HuH-7 (cell line): ENCODE data around the gene GDA.
"Not testable (repeated sequence)": the region's sequence is repeated elsewhere in the genome, so short reads cannot be mapped to it uniquely, and the experiment has no call there.

Experiments
- DNase-seq: peaks from one replicate; pipeline ENCODE4 v3.0.0; 2011; ENCODE audit warnings: low spot score

Gene GDA

DNA sequence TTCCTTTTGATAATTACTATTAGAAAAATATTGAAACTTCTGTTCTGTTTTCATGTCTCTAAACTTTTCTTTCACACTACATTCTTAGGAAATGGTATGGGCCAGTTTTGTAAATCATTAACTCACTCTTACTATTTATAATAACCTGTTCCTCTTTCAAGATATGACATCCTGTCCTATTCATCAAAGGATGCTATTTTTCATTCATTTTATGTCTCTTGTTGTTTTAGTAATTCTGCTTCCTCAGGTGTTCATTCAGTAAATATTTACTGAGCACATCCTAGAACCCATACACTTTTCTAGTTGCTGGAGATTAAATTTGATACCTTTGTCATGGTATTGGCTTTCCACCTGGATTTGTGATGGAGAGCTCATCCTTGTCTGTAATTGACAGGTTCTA lies 58.0 kb downstream of the GDA start:
- DNase-seq: no peak

DNA sequence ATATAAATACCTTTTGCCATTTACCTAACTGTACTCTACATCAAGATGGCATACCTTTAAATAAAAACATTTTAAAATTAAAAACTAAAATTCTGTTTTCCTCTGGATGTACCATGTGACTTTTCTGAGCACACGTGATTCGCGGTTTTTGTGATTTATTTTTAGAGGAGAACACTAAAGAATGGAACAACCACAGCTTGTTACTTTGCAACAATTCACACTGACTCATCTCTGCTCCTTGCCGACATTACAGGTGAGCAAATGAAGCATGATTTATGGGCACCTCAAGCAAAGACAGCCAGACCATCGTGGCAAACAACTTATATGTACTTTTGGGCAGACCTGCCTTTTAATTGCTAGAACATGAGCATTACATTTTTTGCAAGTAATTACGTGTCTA lies 61.3 kb downstream of the GDA start:
- no peak for DNase-seq

GRCh38 chr9:72211047-72211446 lies 61.8 kb downstream of the GDA start:
- no peak for DNase-seq

GRCh38 chr9:72213906-72214305 lies 64.7 kb downstream of the GDA start:
- no peak for DNase-seq

DNA sequence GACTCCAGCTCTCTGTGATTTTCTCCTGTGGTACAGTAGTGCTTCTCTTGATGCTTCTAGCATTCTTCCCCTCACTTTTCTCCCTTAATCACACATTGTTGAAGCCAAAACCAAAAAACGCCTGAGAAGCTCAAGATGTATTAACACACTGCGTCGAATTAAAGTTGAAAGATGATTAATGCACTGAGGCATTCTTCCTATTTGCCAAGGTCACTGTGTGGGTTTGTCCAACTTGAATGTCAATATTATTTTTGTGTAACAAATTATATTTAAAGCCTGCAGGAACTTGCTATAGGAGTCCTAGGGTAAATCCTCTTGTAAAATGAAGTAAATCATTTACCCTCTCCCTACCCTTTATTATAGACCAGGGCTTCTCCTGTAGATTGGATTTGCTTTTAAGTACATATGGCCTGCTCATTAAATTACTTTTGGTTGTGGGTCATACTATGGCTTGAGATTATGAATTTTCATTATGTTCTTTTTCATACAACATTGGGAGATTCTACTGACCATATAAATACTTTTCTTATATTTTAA lies 68.1 kb downstream of the GDA start:
- no peak for DNase-seq

DNA sequence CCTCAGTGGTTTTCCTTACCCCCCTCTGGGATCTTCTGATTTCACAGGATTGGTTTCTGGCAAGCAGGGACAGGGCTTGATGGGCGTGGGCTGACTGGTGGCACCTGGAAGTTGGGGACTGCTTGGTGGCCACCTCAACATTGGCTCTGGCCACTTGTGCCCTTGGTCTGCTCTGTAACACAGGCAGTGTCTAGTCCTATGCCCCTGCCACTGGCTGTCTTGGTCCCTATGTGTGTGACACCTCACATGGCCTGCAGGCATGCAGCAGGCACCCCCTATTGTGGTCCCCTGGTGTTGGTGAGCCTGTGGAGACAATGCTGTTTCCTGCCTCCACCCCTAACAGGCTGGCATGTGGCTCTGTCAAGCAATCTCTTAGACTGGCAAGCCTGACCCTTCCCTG lies 71.3 kb downstream of the GDA start:
- DNase-seq: no peak

- no peak for DNase-seq
Observed at GRCh38 chr9:72226146-72226812, 77.0 kb downstream of the GDA start.

- DNase-seq: no peak
Observed at GRCh38 chr9:72228282-72228681, 79.0 kb downstream of the GDA start.

- DNase-seq: no peak
Observed at GRCh38 chr9:72232778-72233177, 83.5 kb downstream of the GDA start.

GRCh38 chr9:72247549-72247948 lies 98.3 kb downstream of the GDA start:
- DNase-seq: no peak

- no peak for DNase-seq
Observed at GRCh38 chr9:72251589-72251988, 102.3 kb downstream of the GDA start.

DNA sequence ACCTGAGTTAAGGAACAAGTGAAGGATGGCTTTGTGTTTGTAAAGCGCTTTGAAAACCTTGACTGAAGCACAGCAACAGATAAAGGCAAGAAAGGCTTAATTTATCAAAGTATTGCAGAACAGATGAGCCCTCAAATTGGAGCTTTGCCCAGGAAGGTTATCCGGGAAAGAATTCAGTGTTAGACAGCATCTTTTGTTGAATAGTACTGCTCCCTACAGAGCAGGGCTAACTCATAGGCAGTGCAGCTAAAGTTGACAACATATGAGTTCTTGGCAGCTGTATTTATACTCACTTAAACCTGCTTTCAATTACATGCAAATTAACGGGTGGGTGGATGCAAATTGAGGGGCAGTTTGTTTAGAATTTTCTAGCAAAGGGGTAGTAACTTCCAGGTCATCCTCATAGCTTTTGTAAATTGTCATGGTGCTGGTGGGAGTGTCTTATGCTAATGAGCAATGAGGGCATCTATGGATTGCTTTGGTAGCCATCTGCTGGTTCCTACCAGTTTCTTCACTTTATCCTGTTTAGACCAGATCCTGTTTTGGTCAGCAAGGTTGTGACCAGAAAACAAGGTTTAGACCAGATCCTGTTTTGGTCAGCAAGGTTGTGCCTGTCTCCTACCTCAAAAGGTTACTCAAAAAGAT lies 105.8 kb downstream of the GDA start:
- DNase-seq: no peak

- DNase-seq: no peak
Observed at GRCh38 chr9:72255569-72255968, 106.3 kb downstream of the GDA start.

- no peak for DNase-seq
Observed at GRCh38 chr9:72256931-72257330, 107.7 kb downstream of the GDA start.

GRCh38 chr9:72257814-72258213 lies 108.6 kb downstream of the GDA start:
- no peak for DNase-seq

- DNase-seq: no peak
Observed at GRCh38 chr9:72262063-72262462, 112.8 kb downstream of the GDA start.

- no peak for DNase-seq
Observed at GRCh38 chr9:72263572-72263971, 114.3 kb downstream of the GDA start.

- no peak for DNase-seq
Observed at GRCh38 chr9:72268961-72269360, 119.7 kb downstream of the GDA start.

GRCh38 chr9:72270359-72270758 lies 121.1 kb downstream of the GDA start:
- DNase-seq: not testable (repeated sequence)

- DNase-seq: peak; percentile 56
Observed at GRCh38 chr9:72271613-72272478, 122.6 kb downstream of the GDA start.

DNA sequence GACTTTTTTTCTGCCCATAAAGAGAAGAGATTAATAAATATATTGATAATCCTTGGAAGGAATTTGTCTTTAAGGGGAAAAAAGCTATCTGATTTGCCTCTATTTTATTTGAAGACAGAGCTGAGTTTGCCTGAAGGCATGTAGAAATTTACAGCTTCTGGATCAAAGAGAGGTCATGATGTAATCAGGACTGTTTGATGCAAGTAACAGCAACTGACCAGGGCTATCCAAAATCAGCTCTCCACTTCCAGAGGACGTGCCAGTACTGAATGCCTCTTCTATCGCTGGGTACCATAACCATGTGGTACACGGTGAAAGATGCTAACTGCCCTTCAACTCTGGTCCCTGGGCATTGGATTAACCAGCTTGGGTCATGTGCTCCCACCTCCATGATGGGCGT lies 125.2 kb downstream of the GDA start:
- DNase-seq: no peak

DNA sequence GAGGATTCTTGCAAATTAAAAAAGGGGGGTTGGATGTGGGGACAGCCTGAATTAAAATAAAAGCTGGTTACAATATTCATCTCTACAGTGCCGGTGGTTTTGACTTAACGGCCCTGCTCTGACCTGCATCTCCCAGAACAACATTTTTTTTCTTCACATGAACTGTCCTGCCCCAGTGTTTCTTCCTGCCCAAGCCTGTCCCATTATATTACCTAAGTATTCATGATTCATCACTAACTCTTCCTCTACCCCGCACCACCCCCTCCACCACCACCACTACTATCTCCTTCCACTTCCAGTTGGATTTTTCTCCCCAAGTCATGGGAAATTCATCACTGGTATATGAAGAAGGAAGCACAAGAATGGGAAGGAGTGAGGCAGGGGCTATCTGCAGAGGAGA lies 125.7 kb downstream of the GDA start:
- DNase-seq: no peak

GRCh38 chr9:72276429-72276828 lies 127.2 kb downstream of the GDA start:
- no peak for DNase-seq
